HepG2 (cell line): ENCODE measurements around the gene CDCP1. TPM values are rescaled to one million over a fixed set of nuclear protein-coding genes. Genes with fewer than 3 reads are reported as not detected.
"Not testable (repeated sequence)": the region's sequence is repeated elsewhere in the genome, so short reads cannot be mapped to it uniquely, and the experiment has no call there.

Experiments
- ATAC-seq: fragments of 200-7000 bp; cut with Tn5 transposase; 3 replicates; pipeline ENCODE4 v1.9.1; 2020; ENCODE audit warnings: mild to moderate bottlenecking, moderate library complexity
- BruUV-seq: library from RNA; stranded (reverse); fragments of 400-500 nt; replicated peaks from 2 replicates; lab custom pipeline; 2021; lab: Mats Ljungman, UMichigan
- CTCF ChIA-PET: fragments of 300-600 bp; formaldehyde crosslinking; extraction: SDS; loops from one replicate; lab custom pipeline; 2021; ENCODE audit warnings: low total read pairs, inconsistent platforms, low intra/inter-chr PET ratio; lab: Yijun Ruan, JAX
- POLR2A ChIA-PET: fragments of 350-600 bp; sonication (Branson Sonifier 250); formaldehyde crosslinking; loops from one replicate; lab custom pipeline; 2020; ENCODE audit warnings: antibody characterized with exemption, inconsistent platforms; lab: Yijun Ruan, JAX
- DNase-seq: peaks from one replicate; pipeline ENCODE4 v3.0.0-alpha.2; 2015; ENCODE audit warnings: low spot score
- FAIRE-seq: peaks from 3 replicates; lab custom pipeline; 2011; peaks lifted over from hg19 to GRCh38; lab: Jason Lieb, UNC
- H2AFZ ChIP-seq: one replicate; pipeline ENCODE4 v1.6.1; 2011; ENCODE audit warnings: low read length, inconsistent platforms
- H3K27ac ChIP-seq: fragments of 300-600 bp; 3 replicates; pipeline ENCODE4 v1.8.0; 2011; ENCODE audit warnings: mixed run types, mild to moderate bottlenecking, mixed read lengths, low read length, inconsistent platforms; ENCODE audit not compliant: insufficient read depth; ENCODE audit errors: extremely low read length
- H3K27me3 ChIP-seq, 2 experiments: fragments of 200-600 bp in 1 of 2; 2 replicates in 1 of 2; 3 replicates in 1 of 2; pipeline versions ENCODE4 v1.6.0 to v1.8.0; 2011; ENCODE audit warnings: low read length in 2 of 2, mild to moderate bottlenecking in 2 of 2, moderate library complexity in 2 of 2, inconsistent platforms in 1 of 2; ENCODE audit not compliant: insufficient read depth in 2 of 2, control insufficient read depth in 1 of 2
- H3K36me3 ChIP-seq, 2 experiments: fragments of 200-600 bp in 1 of 2; replicated peaks in 1 of 2; 2 replicates in 1 of 2; 3 replicates in 1 of 2; pipeline versions ENCODE4 v1.5.1 to v1.8.0; 2011; ENCODE audit warnings: low read length in 2 of 2, inconsistent platforms in 1 of 2; ENCODE audit not compliant: insufficient read depth in 2 of 2, control insufficient read depth in 1 of 2
- H3K4me1 ChIP-seq: 2 replicates; pipeline ENCODE4 v1.5.1; 2012; ENCODE audit warnings: low read length, inconsistent platforms; ENCODE audit not compliant: insufficient read depth
- H3K4me2 ChIP-seq: 2 replicates; pipeline ENCODE4 v1.6.0; 2011; ENCODE audit warnings: low read depth, low read length, inconsistent platforms
- H3K4me3 ChIP-seq, 3 experiments: fragments of 200-600 bp in 1 of 3; sonication (generic), shearing (Covaris generic) in 1 of 3; replicated peaks in 1 of 3; 2 replicates each; pipeline ENCODE4 v1.5.1; 2011 to 2016; ENCODE audit warnings: low read length in 3 of 3, inconsistent platforms in 2 of 3, low read depth in 2 of 3, mild to moderate bottlenecking in 2 of 3, control low read depth in 1 of 3, mixed read lengths in 1 of 3; ENCODE audit not compliant: insufficient read depth in 1 of 3
- H3K79me2 ChIP-seq: one replicate; pipeline ENCODE4 v1.6.1; 2011; ENCODE audit warnings: low read length, inconsistent platforms; ENCODE audit not compliant: insufficient read depth
- H3K9ac ChIP-seq: 2 replicates; pipeline ENCODE4 v1.6.0; 2011; ENCODE audit warnings: mild to moderate bottlenecking, low read depth, low read length, inconsistent platforms; ENCODE audit not compliant: insufficient read depth
- H3K9me3 ChIP-seq: 2 replicates; pipeline ENCODE4 v1.5.1; 2012; ENCODE audit warnings: mild to moderate bottlenecking, low read length
- H4K20me1 ChIP-seq: 2 replicates; pipeline ENCODE4 v1.6.0; 2011; ENCODE audit warnings: inconsistent platforms, mild to moderate bottlenecking, low read length, moderate library complexity; ENCODE audit not compliant: insufficient read depth
- HNF4A ChIP-seq: sonication (generic); formaldehyde crosslinking; IDR thresholded peaks from 2 replicates; pipeline ENCODE4 v1.4.0; 2020; ENCODE audit warnings: missing genetic modification reagents
- HOXA3 ChIP-seq: sonication (generic); formaldehyde crosslinking; IDR thresholded peaks from 2 replicates; pipeline ENCODE4 v1.5.0; 2020; ENCODE audit warnings: missing genetic modification reagents
- ZNF768 ChIP-seq: sonication (generic); formaldehyde crosslinking; IDR thresholded peaks from 2 replicates; pipeline ENCODE4 v1.4.0; 2020; ENCODE audit warnings: missing genetic modification reagents
- WGBS: methylation state at CpG from one replicate; pipeline ENCODE4 v1.1.6; 2017; ENCODE audit warnings: low lambda C conversion rate; 5-methylcytosine and 5-hydroxymethylcytosine counted together
- in situ Hi-C: cut with HindIII; loops from 2 replicates; pipeline ENCODE4 v1.10.0; 2017; ENCODE audit warnings: low pct_unique_long_range_greater_than_20kb; ENCODE audit not compliant: extremely low pct_ligation_motif_present
- intact Hi-C: fragments of 100-400 bp; cut with micrococcal nuclease; formaldehyde crosslinking; loops from one replicate; pipeline ENCODE4 v1.10.0; 2022; ENCODE audit not compliant: unreplicated experiment
- polyA plus RNA-seq, 8 experiments: library from polyadenylated mRNA; depleted of rRNA in 3 of 8; stranded (reverse) in 7 of 8; unstranded in 1 of 8; fragments of >200 nt; fragmentation: Illumina TruSeq in 4 of 8; extraction: Trizol in 4 of 8; gene quantifications; 2 replicates each; pipeline versions ENCODE4 v1.2.1 to v1.2.3, GENCODE V29; 2011 to 2016; ENCODE audit warnings: low read depth in 4 of 8, missing spikeins in 1 of 8, mixed read lengths in 1 of 8; ENCODE audit not compliant: insufficient read depth in 1 of 8
- total RNA-seq, 5 experiments: library from RNA; depleted of rRNA; stranded (reverse); fragments of >200 nt; fragmentation: Illumina TruSeq; extraction: Trizol; gene quantifications; 2 replicates each; pipeline ENCODE4 v1.2.3, GENCODE V29; 2016; ENCODE audit warnings: low read depth in 1 of 5
- TF ChIP-seq, protein P1 (sequence below): IDR thresholded peaks from 2 replicates; pipeline ENCODE4 v1.6.1; 2016; ENCODE audit warnings: control low read depth

The CDCP1 gene
- total and polyA plus RNA-seq, 2 of the 13 experiments (the other 11 are each of a cell fraction or from before 2014, with no cell fraction given): 0.11 to 0.18 TPM

DNA sequence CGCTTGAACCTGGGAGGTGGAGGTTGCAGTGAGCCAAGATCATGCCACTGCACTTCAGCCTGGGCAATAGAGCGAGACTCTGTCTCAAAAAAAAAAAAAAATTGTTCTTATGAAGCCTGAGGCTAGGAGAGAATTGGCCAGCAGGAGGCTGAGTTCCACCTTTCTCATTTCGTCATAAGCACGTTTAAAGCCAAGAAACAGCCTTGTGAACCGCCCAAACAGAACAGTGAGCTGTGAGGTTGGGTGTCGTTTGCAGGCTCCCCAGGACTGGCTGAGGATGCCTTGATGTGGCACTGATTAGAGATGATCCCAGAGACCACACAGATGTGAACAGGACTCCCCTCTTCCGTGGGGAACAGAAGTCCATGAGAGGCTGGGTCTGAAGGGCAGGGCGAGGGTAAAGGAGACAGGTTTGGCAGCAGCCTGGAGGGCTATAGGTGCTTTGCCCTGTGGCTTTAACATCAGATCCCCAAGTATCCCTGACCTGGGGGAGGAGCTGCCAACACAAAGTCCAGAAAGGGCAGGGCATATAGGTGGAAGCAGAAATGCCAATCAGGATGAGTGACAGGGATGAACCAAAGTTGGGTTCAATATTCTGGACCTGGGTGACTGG lies 67.2 kb downstream of the CDCP1 start:
- peak; percentile 34 for FAIRE-seq
- Histone ChIP-seq H2AFZ (no peak overlapping the region), H3K9ac (no peak overlapping the region), H3K4me3 (no peak overlapping the region), H3K36me3 (no peaks in the 10 kb centered on the region), H3K27ac (no peak overlapping the region)
- no TSS peak for BruUV-seq
- CTCF ChIA-PET: no interaction called here
- TF ChIP-seq, protein P1, sequence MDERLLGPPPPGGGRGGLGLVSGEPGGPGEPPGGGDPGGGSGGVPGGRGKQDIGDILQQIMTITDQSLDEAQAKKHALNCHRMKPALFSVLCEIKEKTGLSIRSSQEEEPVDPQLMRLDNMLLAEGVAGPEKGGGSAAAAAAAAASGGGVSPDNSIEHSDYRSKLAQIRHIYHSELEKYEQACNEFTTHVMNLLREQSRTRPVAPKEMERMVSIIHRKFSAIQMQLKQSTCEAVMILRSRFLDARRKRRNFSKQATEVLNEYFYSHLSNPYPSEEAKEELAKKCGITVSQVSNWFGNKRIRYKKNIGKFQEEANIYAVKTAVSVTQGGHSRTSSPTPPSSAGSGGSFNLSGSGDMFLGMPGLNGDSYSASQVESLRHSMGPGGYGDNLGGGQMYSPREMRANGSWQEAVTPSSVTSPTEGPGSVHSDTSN (CRISPR knock-in tag): peak; percentile 85
- TF ChIP-seq HOXA3 (no peak), ZNF768 (CRISPR knock-in tag) (no peak), HNF4A (CRISPR knock-in tag) (peak; percentile 29; the same call in 1 of the 2 replicates)
- TF ChIP-seq, all 625 proteins: peak for 2
- no peaks in the 10 kb centered on the region for H4K20me1 ChIP-seq
- no peaks in the 10 kb centered on the region for H3K9me3 ChIP-seq
- DNase-seq (no peak), ATAC-seq (peak; percentile 69)
- in situ Hi-C loops: no loop called here
- no peaks in the 10 kb centered on the region for H3K27me3 ChIP-seq
- POLR2A ChIA-PET: no interaction called here
- H3K4me2 ChIP-seq: no peak overlapping the region
- whole genome bisulfite sequencing: 9% methylated on average over 8 of the region's 8 CpGs
- H3K79me2 ChIP-seq: no peaks in the 10 kb centered on the region
- H3K4me1 ChIP-seq: peaks cover 8% of the 10 kb centered on the region
- intact Hi-C loops: loop anchor here (1.0 kb wide), 1 partner anchor 13 kb away; no protein-coding TSS in a partner anchor

DNA sequence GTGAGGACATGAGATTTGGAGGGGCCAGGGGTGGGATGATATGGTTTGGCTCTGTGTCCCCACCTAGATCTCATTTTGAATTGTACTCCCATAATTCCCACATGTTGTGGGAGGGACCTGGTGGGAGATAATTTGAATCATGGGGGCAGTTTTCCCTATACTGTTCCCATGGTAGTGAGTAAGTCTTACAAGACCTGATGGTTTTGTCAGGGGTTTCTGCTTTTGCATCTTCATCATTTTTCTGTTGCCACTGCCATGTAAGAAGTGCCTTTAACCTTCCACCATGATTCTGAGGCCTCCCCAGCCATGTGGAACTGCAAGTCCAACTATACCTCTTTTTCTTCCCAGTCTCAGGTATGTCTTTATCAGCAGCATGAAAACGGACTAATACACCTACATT lies 67.9 kb downstream of the CDCP1 start:
- H3K27me3 ChIP-seq, DNase-seq, H3K4me2 ChIP-seq, in situ Hi-C loops, H3K9ac ChIP-seq, H4K20me1 ChIP-seq, intact Hi-C loops, H3K4me3 ChIP-seq, H3K9me3 ChIP-seq, H2AFZ ChIP-seq, CTCF ChIA-PET, H3K4me1 ChIP-seq, FAIRE-seq, H3K36me3 ChIP-seq, POLR2A ChIA-PET, BruUV-seq, H3K27ac ChIP-seq, H3K79me2 ChIP-seq, ATAC-seq: not testable (repeated sequence)
- 24% methylated on average over 1 of the region's 1 CpG for WGBS
